ENCODE measurements around the gene RNF214.
"Not testable (repeated sequence)": the region's sequence is repeated elsewhere in the genome, so short reads cannot be mapped to it uniquely, and the experiment has no call there.

The RNF214 gene

DNA sequence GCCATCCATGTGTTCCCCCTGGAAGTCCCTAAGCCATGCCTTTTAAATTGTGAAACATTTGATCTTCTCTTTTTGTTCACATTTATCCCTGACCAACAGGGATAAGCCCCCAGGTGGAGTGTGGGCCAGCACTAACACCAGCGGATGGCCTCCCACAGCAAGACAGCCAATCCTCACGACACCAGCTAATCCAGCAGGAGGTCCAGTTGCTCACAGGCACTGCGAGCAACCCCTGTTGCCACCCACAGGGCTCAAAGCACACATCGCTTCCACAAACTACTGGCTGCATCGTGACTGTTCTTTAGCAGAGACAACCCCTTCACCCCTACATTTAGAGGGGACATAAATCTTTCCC is 2.6 kb upstream of the RNF214 start:
- no peak for DNase-seq (ENCODE audit: low read depth in 1 of 2, low spot score in 1 of 2)

DNA sequence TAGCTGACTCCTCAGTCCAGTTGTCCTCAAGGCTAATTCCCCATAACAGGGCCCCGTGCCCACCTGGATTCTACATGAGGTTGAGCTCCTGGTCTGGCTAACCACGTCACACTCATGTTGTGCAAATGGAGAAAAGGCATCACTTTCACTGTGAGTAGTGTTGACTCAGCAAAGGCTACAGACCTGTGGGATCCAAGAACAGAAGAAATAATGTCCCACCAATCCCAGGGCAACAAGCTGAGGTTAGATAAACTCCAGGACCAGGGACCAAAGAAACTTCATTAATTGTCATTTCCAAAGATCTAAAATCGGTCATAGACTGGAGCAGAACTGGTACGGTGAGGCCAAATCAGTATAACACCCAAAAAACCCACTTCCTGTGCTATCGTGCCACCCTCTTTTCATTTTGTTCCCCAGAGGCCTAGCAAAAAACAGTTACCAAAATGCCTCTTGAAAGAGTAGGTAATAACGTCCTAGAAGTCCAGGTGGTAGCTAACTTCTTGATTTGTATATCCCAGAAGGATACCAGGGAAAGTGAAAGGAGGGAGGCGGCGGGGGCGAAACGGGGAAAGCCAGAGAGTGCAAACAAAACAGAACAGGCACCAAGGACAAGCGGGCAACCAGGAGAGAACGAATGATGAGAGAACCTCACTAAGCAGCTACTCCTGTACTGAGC is 2.0 kb upstream of the RNF214 start:
- DNase-seq (ENCODE audit: low read depth in 1 of 2, low spot score in 1 of 2) = peak; percentile 44 to 66

DNA sequence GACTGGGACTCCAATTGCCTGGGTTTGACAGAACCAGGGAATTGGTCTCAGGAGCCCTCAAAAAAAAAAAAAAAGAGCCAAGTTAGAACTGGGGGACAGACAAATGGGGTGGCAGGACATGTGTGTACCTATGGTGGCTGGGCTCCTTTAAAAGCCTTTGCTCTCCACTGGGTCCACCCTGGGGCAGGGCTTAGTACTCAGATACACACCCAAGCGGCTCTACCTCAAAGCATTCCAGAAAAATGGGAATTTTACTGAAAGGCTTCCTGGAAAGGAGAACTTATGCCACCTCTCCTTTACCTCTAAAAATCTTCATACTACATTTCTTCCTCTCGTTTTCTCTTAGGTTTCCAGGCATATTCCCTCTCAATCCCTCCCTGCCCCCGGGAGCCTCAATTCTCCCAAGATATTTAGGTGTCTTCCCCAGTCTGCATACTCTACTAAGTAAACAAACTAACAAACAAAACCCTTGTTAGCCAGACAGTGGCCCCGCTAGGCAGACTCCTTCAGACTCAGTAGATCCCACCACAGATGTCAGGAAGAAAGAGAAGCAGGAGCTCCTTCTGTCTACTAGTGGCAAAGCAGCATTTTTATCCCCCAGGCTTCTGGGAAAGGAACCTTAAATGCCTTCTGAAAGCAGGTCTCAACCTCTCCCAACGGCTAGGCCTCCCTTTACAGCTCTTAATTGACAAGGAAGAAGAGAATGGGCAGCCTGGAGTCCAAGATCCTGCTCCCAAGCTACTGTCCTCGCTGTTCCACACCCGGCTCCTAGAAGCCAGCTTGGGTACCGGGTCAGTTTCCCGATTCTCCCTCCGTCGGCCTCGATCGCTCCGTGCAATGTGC is 1.3 kb upstream of the RNF214 start:
- DNase-seq (ENCODE audit: low read depth in 1 of 2, low spot score in 1 of 2) = no peak

DNA sequence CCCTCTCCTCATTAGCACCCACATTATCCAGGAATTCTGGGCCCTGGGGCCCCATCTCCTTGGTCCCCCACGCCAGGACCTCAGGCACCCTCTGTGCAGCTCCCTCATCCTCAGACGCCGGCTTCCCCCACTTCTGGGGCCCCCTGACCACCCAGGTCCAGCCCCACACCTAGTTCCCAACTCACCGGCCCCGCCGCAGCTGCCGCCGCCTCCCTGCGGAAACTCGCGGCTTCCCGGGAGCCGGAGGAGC is 704 bp upstream of the RNF214 start, which contains the start of gene PCSK7:
TSS of gene PCSK7 (minus strand) at position 232 of the 250 bp plus-strand sequence. CDS start 2,229 bp downstream, outside the sequence.
- DNase-seq (ENCODE audit: low read depth in 1 of 2, low spot score in 1 of 2) = no peak

DNA sequence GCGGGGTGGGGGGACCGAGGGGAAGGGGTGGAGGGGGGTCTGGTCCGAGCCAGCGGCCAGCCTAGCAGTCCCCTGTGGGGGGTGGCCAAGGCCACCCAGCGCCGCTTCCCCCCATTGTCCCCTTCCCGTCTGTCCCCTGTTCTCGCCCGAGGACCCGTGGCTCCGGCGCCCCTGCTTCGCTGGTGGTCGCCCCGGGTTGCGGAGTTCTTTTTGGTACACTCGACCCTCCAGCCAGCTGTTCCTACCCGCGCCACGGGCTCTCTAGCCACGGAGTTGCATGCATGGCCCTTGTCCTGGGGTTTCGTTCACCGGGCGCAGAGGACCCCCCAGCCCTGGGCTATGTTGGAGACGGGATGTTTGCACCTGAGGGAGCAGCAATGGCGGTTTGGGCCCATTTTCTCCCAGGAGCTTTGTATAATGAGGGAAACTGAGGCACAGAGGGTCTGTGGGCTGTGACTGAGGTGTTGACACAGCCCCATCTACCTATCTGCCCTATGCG is 489 bp downstream of the RNF214 start:
- DNase-seq (ENCODE audit: low read depth in 1 of 2, low spot score in 1 of 2) = no peak

DNA sequence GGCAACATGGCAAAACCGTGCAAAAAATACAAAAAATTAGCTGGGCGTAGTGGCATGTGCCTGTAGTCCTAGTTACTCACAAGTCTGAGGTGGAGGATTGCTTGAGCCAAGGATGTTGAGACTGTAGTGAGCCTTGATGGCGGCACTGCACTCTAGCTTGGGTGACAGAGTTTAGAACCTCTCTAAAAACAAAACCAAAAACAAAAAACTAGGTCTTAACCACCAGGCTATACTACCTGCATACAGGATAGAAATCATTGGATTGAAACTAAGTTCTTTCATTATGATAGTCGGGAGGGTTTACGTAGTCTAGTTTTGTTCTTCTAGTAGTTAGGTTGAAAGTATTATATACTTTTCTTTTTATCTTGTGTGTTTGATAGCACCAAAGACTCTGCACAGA is 5.8 kb downstream of the RNF214 start:
- no peak for DNase-seq (ENCODE audit: low read depth in 1 of 2, low spot score in 1 of 2)

DNA sequence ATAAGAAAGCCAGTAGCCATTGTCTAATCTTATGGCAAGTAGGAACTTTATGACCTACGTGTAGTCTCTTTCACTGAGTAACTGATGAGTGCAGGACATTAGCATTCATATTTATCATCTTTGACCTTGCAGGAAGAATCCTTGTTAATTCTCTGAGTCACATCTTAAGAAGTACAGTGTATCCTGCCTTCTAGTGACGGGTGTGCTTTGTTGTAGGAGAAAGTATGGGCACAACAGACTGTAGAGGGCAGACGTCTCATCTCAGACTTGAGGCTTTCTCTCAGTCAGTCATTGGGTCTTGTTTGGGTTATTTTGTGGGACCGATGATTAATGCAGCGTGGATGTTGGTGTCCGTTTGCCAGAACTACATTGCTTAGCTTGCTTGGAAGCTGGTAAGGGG is 6.8 kb downstream of the RNF214 start:
- DNase-seq (ENCODE audit: low read depth in 1 of 2, low spot score in 1 of 2) = no peak

DNA sequence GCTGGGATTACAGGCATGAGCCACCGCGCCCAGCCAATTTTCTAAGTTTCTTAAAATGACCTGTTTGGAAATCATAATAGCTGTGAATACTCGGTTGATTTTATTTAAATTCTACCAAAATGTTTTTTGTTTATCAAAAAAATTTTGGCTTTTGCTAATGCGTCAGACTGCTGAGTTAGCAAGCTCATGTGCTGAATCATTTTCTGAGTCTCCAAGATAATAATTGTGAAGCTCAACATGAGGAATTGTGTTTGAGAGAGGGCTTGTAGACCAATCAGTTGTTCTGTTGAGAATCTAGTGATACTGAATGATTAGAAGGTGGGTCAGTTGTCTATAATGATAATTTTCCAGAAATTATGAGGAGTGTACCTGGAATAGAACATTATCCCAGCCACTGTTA is 15.9 kb downstream of the RNF214 start:
- DNase-seq (ENCODE audit: low read depth in 1 of 2, low spot score in 1 of 2) = no peak

DNA sequence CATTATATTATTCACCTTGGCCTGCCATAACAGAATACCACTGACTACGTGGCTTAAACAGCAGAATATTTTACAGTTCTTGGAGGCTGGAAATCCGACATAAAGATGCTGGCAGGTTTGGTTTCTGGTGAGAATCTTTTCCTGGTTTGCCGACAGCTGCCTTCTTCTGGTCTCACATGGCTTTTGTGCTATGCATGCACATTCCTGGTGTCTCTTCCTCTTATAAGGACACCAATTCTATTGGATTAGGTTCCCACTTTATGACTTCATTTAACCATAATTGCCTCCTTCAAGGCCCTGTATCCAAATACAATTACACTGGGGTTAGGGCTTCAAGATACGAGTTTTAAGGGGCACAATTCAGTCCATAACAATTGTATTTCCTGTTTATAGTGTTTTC is 17.1 kb downstream of the RNF214 start:
- DNase-seq (ENCODE audit: low read depth in 1 of 2, low spot score in 1 of 2) = no peak

DNA sequence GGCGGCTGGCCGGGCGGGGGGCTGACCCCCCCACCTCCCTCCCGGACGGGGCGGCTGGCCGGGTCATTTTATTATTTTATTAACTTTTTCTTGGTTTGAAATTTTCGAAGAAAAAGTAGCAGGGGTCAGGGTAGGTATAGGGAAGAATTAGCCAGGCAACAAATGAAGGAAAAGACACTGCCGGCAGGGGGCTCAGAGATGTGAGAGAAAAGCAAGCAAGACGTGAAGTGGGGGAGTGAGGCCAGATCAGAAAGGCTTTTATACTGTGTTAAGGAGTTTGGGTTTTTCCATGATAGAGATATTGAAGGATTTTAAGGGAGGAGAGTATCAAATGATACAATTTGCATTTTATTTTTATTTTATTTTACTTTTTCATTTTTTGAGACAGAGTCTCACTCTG is 19.0 kb downstream of the RNF214 start:
- no peak for DNase-seq (ENCODE audit: low read depth in 1 of 2, low spot score in 1 of 2)

DNA sequence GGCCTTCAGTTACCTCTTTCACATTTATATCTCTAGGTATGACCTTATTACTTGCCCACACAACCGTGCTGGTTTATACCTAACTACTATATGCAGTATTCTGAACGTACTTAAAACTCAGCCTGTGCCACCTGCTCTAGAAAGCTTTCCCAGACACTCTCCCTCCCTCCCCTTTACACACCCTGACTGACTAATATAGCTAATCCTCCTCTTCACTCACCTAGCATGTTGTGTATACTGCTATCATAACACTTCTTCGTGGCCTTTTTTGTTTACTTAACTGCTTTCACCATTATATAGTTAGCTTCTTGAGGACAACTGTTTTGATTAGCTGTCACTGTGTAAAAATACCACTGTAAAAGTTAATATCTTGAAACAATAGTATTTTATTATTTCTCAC is 23.5 kb downstream of the RNF214 start:
- no peak for DNase-seq (ENCODE audit: low read depth in 1 of 2, low spot score in 1 of 2)

DNA sequence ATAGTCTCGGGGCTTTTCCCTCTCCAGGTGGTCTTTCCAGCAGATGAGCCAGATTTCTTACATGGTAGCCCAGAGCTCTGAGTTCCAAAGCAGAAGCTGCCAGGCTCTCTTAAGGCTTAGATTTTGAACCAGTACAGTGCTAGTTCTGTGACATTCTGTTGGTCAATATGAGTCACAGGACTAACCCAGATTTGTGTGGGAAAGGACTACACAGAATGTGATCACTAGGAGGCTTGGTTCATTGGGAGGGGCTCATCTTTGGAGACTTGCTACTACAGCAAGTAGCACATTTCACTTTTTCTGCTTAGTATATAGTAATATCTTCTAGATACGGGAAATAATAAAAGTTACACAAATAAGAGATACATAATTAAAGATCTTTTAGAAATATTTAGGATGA is 24.1 kb downstream of the RNF214 start:
- no peak for DNase-seq (ENCODE audit: low read depth in 1 of 2, low spot score in 1 of 2)

DNA sequence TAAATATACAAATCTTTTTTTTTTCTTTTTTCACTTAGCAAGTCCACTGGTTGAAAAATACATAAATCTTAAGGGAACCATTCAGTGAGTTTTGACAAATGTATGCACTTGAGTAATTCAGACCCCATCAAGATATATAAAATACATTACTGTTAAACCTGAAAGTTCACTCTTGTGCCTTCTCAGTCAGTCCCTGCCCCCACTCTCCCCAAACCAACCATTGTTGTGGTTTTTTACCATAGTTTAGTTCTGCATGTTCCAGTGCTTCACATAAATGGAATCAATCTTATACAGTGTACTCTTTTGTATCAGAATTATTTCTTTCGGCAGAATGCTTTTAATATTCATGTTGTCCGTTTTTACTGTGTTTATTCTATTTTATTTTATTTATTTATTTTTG is 26.1 kb downstream of the RNF214 start:
- no peak for DNase-seq (ENCODE audit: low read depth in 1 of 2, low spot score in 1 of 2)

DNA sequence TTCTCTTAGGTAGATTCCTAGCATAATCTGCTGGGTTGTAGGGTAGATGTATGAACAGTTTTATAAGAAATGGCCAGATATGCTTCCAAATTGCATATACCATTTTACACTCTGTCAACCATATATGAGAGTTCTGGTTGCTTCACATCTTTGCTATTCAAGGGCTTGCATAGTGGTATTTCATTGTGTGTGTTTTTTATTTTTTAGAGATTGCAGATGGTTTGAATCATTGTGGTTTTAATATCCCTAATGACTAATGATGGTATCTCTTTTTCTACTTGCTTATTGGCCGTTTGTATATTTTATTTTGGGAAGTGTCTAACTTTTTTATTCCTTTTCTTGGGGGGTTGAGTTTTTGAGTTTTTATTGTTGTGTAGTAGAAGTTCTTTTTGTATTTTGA is 26.9 kb downstream of the RNF214 start:
- no peak for DNase-seq (ENCODE audit: low read depth in 1 of 2, low spot score in 1 of 2)

DNA sequence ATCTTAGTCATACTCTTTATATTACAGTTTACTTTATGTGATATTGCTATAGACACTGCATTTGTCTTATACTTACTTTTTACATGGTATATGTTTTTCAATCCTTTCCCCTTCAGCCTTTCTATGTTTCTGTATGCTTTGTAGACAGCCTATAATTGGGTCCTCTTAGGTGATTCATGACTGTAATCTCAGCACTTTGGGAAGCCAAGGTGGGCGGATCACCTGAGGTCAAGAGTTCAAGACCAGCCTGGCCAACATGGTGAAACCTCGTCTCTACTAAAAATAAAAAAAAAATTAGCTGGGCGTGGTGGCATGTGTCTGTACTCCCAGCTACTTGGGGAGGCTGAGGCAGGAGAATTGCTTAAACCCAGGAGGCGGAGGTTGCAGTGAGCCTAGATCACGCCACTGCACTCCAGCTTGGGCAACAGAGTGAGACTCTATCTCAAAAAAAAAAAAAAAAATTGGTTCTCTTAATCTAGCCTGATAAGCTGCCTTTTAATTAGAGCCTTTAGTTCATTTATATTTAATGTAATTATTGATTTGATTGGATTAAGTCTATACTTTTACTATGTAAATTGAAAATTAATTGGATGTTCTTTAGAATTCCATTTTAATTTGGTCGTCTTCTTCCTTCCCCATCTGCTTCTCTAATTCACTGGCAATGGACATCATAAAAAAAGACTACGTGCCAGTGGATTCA is 32.3 kb downstream of the RNF214 start:
- not testable (repeated sequence) for DNase-seq (ENCODE audit: low read depth in 1 of 2, low spot score in 1 of 2)

DNA sequence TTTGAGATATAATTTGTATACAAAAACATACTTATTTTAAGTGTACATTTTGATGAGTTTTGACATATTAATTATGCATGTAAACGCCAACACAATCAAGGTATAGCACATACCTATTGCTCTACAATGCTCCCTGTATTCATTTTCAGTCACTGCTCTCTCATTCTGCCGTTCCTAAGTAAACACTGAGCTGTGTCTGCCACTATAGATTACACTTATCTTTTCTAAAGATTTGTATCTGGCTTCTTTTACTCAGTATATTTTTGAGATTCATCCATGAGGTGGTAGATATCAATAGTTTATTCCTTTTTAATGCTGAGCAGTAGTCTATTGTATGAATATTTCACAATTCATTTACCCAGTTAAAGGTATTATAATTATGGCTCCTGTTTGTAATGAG is 33.3 kb downstream of the RNF214 start:
- DNase-seq (ENCODE audit: low read depth in 1 of 2, low spot score in 1 of 2) = no peak

DNA sequence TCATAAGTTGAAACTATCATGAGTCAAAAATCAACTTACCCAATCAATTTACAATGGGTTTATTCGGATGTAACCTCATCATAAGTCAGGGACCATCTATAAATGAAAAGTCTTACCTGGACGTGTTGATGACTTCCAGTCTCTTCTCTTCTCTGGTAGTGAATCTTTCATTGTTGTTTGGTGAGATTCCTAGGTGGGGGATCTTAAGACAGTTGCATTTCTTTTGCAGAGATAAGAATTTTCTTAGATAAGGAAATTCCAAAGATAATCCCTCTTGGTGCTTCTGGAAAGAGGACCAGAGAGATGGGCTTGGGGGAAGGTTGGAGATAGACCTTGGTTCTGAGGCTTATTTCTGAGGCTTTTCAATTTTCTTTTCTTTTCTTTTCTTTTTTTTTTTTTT is 37.4 kb downstream of the RNF214 start:
- DNase-seq (ENCODE audit: low read depth in 1 of 2, low spot score in 1 of 2) = no peak

DNA sequence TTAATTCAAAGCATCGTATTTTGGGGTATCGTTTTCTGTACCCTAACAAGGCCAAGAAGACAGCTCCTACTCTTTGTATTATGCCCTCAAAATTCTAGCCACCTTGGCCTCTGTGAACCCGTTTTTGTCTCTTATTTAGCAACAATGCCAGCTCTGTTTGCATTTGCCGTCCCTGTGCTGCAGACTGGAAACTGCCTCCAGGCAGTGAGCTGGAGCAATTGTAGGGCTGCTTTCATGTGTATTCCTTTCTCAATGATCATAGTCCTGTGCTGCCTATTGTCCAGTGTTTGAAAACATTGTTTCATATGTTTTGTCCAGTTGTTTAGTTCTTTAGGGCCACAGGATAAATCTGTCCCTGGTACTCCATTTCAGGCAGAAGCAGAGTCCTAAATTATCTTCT is 38.7 kb downstream of the RNF214 start:
- no peak for DNase-seq (ENCODE audit: low read depth in 1 of 2, low spot score in 1 of 2)

DNA sequence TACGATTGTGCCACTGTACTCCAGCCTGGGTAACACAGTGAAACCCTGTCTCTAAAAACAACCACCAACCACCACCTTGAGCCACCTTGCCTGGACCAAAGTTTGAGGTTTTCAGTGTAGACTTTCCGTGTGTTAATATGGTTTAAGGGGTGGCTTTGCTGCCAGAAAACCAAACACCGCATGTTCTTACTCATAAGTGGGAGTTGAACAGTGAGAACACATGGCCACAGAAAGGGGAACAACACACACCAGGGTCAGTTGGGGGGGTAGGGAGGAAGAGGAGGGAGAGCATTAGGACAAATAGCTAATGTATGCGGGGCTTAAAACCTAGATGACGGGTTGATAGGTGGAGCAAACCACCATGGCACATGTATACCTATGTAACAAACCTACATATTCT is 39.7 kb downstream of the RNF214 start:
- not testable (repeated sequence) for DNase-seq (ENCODE audit: low read depth in 1 of 2, low spot score in 1 of 2)

DNA sequence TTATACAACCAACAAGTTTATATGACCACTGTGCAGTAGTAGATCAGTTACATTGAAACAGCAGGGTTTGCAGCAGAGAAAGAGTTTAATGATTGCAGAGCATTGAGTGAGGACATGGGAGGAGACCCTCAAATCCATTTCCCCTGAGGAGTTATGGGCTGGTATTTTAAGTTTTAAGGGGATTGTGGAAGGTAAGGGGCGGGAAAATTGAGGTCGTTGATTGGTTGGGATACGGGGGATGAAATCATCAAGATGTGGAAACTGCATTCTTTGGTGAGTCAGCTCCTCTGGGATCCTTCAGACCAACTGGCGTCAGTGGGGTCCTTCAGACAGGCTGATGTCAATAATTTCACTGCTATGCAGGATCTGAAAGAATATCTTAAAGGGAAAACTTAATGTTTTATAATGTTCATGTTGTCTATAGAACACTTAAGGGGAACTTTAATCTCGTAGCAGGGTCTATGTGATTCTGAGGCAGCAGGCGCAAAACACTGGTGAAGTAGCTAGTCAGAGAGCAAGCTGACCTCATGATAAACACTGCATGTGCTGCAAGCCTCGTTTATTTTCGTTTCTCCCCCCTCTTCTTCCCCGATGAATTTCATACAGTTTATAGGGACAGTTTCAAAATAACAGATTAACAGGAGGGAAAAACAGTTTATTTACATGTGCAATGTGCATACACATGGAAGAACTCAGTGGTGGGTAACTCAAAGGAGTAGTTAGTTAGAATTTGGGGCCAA is 41.2 kb downstream of the RNF214 start:
- DNase-seq (ENCODE audit: low read depth in 1 of 2, low spot score in 1 of 2) = no peak

DNA sequence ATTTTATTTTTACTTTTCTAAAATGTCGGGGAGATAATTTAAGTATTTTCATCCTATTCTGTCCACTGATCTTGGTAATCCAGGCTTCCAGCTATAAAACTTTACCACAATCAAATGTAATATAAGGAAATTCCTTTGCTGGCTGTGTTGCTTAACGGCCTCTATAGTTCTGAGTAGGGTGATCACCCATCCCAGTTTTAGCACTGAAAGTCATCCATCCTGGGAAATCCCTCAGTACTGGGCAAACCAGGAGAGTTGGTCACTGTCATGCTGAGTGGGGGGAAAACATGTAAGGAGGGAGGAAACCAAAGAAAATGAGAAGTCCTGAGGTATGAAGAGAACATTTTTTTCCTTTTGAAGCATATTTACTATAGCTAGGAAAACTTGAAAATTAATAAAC is 45.9 kb downstream of the RNF214 start:
- no peak for DNase-seq (ENCODE audit: low read depth in 1 of 2, low spot score in 1 of 2)

Data from activated CD4-positive, alpha-beta T cell treated with anti-CD3 and anti-CD28 coated beads, Interleukin-2, amount 50 U/mL, for 24 hours (primary cell).